ENCODE measurements around the gene MRPS22. TPM values are rescaled to one million over a fixed set of nuclear protein-coding genes. Genes with fewer than 3 reads are reported as not detected.
"Not testable (repeated sequence)": the region's sequence is repeated elsewhere in the genome, so short reads cannot be mapped to it uniquely, and the experiment has no call there.

The MRPS22 gene
- total RNA-seq, 2 experiments from 2014 or later = 39.6 to 42.6 TPM

GRCh38 chr3:139332092-139332491, 11.7 kb upstream of the MRPS22 start:
- peaks cover 17% of the 10 kb centered on the region for H3K4me1 Mint-ChIP-seq (ENCODE audit: low read depth)
- Histone ChIP-seq H3K36me3 (ENCODE audit: insufficient read depth, low read length) (no peaks in the 10 kb centered on the region), H3K27me3 (ENCODE audit: control insufficient read depth in 1 of 2, insufficient read depth in 2 of 2, low read length in 2 of 2) (peaks cover 10 to 20% of the 10 kb centered on the region in 2 experiments), H3K4me1 (ENCODE audit: insufficient read depth, low read length) (peaks cover 9% of the 10 kb centered on the region), H3K27ac (ENCODE audit: low read depth in 1 of 2, low read length in 2 of 2) (no peak overlapping the region), H3K9me3 (ENCODE audit: control insufficient read depth in 1 of 2, insufficient read depth in 1 of 2, low read length in 2 of 2) (no peaks in the 10 kb centered on the region), H3K4me3 (ENCODE audit: low read length) (no peak overlapping the region)
- no peak overlapping the region for H3K27ac Mint-ChIP-seq
- no peaks in the 10 kb centered on the region for H3K9me3 Mint-ChIP-seq
- CTCF ChIA-PET = no interaction called here
- no peaks in the 10 kb centered on the region for H3K36me3 Mint-ChIP-seq (ENCODE audit: low read depth)
- no peak for TF ChIP-seq CTCF (IDR thresholded peaks at IDR 0.05)
- ATAC-seq (ENCODE audit: poor library complexity) (no peak), DNase-seq (no peak)
- peaks cover 41% of the 10 kb centered on the region for H3K27me3 Mint-ChIP-seq
- H3K4me3 Mint-ChIP-seq = no peak overlapping the region
- POLR2A ChIA-PET = no interaction called here
- intact Hi-C loops (cut with DNase I, micrococcal nuclease) = no loop called here

- H3K4me1 ChIP-seq (ENCODE audit: insufficient read depth, low read length); H3K9me3 Mint-ChIP-seq; DNase-seq; H3K36me3 Mint-ChIP-seq (ENCODE audit: low read depth); POLR2A ChIA-PET; H3K36me3 ChIP-seq (ENCODE audit: insufficient read depth, low read length); CTCF ChIA-PET; ATAC-seq (ENCODE audit: poor library complexity); H3K9me3 ChIP-seq (ENCODE audit: control insufficient read depth in 1 of 2, insufficient read depth in 1 of 2, low read length in 2 of 2); H3K4me1 Mint-ChIP-seq (ENCODE audit: low read depth); H3K27ac ChIP-seq (ENCODE audit: low read depth in 1 of 2, low read length in 2 of 2); H3K4me3 Mint-ChIP-seq; H3K4me3 ChIP-seq (ENCODE audit: low read length); H3K27ac Mint-ChIP-seq; intact Hi-C loops (cut with DNase I, micrococcal nuclease): not testable (repeated sequence)
- peaks cover 48% of the 10 kb centered on the region for H3K27me3 Mint-ChIP-seq
- peaks cover 10 to 20% of the 10 kb centered on the region in 2 experiments for H3K27me3 ChIP-seq (ENCODE audit: control insufficient read depth in 1 of 2, insufficient read depth in 2 of 2, low read length in 2 of 2)
Measured at GRCh38 chr3:139334675-139335074, 9.1 kb upstream of the MRPS22 start.

GRCh38 chr3:139338405-139338804, 5.4 kb upstream of the MRPS22 start:
- ChIA-PET POLR2A (no interaction called here), CTCF (no interaction called here)
- Histone ChIP-seq H3K27ac (ENCODE audit: low read depth in 1 of 2, low read length in 2 of 2) (no peak overlapping the region), H3K27me3 (ENCODE audit: control insufficient read depth in 1 of 2, insufficient read depth in 2 of 2, low read length in 2 of 2) (no peaks in the 10 kb centered on the region), H3K4me1 (ENCODE audit: insufficient read depth, low read length) (peaks cover 3% of the 10 kb centered on the region), H3K9me3 (ENCODE audit: control insufficient read depth in 1 of 2, insufficient read depth in 1 of 2, low read length in 2 of 2) (no peaks in the 10 kb centered on the region), H3K4me3 (ENCODE audit: low read length) (no peak overlapping the region), H3K36me3 (ENCODE audit: insufficient read depth, low read length) (no peaks in the 10 kb centered on the region)
- no peak overlapping the region for H3K27ac Mint-ChIP-seq
- H3K4me3 Mint-ChIP-seq = no peak overlapping the region
- intact Hi-C loops (cut with DNase I, micrococcal nuclease) = no loop called here
- ATAC-seq (ENCODE audit: poor library complexity) (no peak), DNase-seq (no peak)
- H3K4me1 Mint-ChIP-seq (ENCODE audit: low read depth) = peaks cover 5% of the 10 kb centered on the region
- H3K36me3 Mint-ChIP-seq (ENCODE audit: low read depth) = peaks cover 4% of the 10 kb centered on the region
- peaks cover 22% of the 10 kb centered on the region for H3K27me3 Mint-ChIP-seq
- H3K9me3 Mint-ChIP-seq = peaks cover 4% of the 10 kb centered on the region
- TF ChIP-seq CTCF (IDR thresholded peaks at IDR 0.05) = no peak

GRCh38 chr3:139339219-139339906, 4.5 kb upstream of the MRPS22 start:
- Histone ChIP-seq H3K36me3 (ENCODE audit: insufficient read depth, low read length) (no peaks in the 10 kb centered on the region), H3K27me3 (ENCODE audit: control insufficient read depth in 1 of 2, insufficient read depth in 2 of 2, low read length in 2 of 2) (no peaks in the 10 kb centered on the region), H3K27ac (ENCODE audit: low read depth in 1 of 2, low read length in 2 of 2) (no peak overlapping the region), H3K4me3 (ENCODE audit: low read length) (no peak overlapping the region), H3K4me1 (ENCODE audit: insufficient read depth, low read length) (peaks cover 12% of the 10 kb centered on the region), H3K9me3 (ENCODE audit: control insufficient read depth in 1 of 2, insufficient read depth in 1 of 2, low read length in 2 of 2) (no peaks in the 10 kb centered on the region)
- peaks cover 4% of the 10 kb centered on the region for H3K36me3 Mint-ChIP-seq (ENCODE audit: low read depth)
- H3K4me1 Mint-ChIP-seq (ENCODE audit: low read depth) = peaks cover 5% of the 10 kb centered on the region
- no peak overlapping the region for H3K27ac Mint-ChIP-seq
- ATAC-seq (ENCODE audit: poor library complexity) = no peak
- H3K4me3 Mint-ChIP-seq = no peak overlapping the region
- ChIA-PET POLR2A (no interaction called here), CTCF (no interaction called here)
- intact Hi-C loops (cut with DNase I, micrococcal nuclease) = no loop called here
- peaks cover 21% of the 10 kb centered on the region for H3K27me3 Mint-ChIP-seq
- peaks cover 4% of the 10 kb centered on the region for H3K9me3 Mint-ChIP-seq
- no peak for TF ChIP-seq CTCF (IDR thresholded peaks at IDR 0.05)
- DNase-seq = no peak

Measured in CD4-positive, alpha-beta T cell (primary cell).